Epithelial cell of proximal tubule (primary cell): ENCODE data around the gene ACSF2. TPM values are rescaled to one million over a fixed set of nuclear protein-coding genes. Genes with fewer than 3 reads are reported as not detected.
A peak's percentile ranks its signal among the peaks of the same experiment; 100 is the strongest.

Experiments used
- DNase-seq: peaks from one replicate; pipeline ENCODE4 v3.0.0-alpha.2; 2011; ENCODE audit warnings: low read depth
- H3K4me3 ChIP-seq: 2 replicates; pipeline ENCODE4 v1.5.1; 2011; ENCODE audit warnings: low read depth, mild to moderate bottlenecking, low read length
- total RNA-seq: library from RNA; depleted of rRNA; stranded (reverse); fragments of >200 nt; gene quantifications from 2 replicates; pipeline ENCODE4 v1.2.3, GENCODE V29; 2015
- TF ChIP-seq, protein P1 (sequence below): conservative IDR thresholded peaks from 2 replicates; pipeline ENCODE4 v1.5.1; 2012; ENCODE audit warnings: low read depth, mild to moderate bottlenecking, low read length

Gene ACSF2
- total RNA-seq, 1 donor from 2014 or later, result 32.6 TPM

DNA sequence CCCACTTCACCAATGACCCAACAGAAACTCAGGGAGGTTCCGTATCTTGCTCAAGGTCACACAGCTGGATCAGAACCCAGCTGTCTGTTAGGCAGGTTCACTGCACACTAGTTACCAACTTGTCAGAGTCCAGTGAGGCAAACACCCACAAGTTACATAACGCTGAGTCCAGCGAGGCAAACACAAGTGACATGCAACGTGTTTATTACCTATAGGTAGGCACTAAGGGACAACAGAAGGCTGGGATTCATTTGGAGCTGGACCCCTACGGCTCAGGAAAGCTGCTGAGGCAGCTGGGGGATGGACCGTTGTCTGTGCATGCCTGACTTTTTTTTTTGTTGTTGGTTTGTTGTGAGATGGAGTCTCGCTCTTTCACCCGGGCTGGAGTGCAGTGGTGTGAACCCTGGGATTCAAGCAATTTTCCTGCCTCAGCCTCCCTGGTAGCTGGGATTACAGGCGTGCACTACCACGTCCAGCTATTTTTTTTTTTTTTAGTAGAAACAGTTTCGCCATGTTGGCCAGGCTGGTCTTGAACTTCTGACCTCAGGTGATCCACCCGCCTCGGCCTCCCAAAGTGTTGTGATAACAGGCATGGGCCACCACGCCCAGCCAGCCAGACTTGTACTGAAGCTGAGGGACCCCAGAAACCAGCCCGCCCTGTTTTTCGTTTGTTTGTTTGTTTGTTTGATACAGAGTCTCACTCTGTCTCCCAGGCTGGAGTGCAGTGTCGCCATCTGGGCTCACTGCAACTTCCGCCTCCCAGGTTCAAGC, 50.7 kb downstream of the ACSF2 start:
- TF ChIP-seq, protein P1, sequence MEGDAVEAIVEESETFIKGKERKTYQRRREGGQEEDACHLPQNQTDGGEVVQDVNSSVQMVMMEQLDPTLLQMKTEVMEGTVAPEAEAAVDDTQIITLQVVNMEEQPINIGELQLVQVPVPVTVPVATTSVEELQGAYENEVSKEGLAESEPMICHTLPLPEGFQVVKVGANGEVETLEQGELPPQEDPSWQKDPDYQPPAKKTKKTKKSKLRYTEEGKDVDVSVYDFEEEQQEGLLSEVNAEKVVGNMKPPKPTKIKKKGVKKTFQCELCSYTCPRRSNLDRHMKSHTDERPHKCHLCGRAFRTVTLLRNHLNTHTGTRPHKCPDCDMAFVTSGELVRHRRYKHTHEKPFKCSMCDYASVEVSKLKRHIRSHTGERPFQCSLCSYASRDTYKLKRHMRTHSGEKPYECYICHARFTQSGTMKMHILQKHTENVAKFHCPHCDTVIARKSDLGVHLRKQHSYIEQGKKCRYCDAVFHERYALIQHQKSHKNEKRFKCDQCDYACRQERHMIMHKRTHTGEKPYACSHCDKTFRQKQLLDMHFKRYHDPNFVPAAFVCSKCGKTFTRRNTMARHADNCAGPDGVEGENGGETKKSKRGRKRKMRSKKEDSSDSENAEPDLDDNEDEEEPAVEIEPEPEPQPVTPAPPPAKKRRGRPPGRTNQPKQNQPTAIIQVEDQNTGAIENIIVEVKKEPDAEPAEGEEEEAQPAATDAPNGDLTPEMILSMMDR, result no peak
- DNase-seq, result no peak
- no peak overlapping the region for H3K4me3 ChIP-seq

DNA sequence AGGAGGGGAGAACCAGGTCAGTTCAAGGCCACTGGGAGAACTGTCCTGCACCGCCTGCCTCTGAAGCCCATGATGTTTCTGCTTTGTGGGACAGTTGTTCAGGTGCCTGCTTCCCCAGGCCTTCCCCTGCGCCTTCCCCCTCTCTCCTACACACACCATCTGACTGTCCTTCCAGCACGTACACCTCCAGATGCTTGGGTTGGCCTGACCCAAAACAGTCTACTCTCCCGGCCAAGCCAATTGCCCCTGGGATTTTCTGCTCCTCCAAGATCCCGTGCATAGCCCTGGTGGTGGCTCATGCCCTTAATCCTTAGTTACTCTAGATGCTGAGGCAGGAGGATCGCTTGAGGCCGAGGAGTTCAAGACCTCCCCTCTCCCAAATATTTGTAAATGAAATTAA, 52.0 kb downstream of the ACSF2 start:
- H3K4me3 ChIP-seq, result peak overlapping the region; percentile 91
- TF ChIP-seq, protein P1, result no peak

DNA sequence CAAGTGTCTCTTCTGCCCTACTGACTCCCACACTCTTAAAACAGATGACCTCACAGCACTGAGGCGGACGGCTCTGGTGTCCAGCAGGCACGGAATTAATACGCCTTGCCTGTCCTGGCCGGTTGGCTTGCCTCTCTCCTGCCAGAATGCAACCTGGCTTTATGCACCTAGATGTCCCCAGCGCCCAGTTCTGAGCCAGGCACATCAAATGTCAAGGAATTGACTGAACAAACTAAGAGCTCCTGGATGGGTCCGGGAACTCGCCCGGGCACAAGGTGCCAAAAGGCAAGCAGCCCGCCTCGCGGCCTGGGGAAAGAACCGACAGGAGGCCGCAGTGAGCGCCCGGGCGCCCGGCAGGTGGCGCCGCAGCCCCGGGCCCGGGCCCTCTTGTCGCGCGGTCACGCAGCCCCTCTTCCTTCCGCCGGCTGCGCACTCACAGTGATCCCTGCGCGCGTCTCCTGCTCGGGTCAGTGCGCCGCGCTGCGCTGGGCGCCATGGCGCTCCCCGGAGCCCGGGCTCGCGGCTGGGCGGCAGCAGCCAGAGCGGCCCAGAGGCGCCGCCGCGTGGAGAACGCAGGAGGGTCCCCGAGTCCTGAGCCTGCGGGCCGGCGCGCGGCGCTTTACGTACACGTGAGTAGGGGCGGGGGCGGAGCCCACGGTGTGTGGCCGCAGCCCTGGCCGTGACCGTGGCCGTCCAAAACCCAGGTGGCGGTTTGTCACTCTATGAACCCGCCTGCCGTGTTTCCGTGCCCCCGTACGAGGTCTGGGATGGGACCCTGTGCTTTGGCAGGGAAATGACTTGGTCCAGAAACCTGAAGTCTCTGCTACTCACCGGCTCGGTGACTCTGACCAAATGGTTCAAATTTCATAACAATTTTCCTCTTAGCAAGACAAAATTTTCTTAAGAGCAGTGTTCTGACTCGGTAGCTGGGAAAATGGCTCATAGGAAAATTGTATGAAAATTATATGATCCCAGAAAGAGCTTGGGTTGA, 52.7 kb downstream of the ACSF2 start, which contains the start of gene RSAD1:
Gene RSAD1, plus strand, starts transcription at position 470 of the 991 bp plus-strand sequence. Its CDS starts 25 bp downstream, at position 495.
- TF ChIP-seq, protein P1, result peak; percentile 77
- H3K4me3 ChIP-seq, result peak within 1 kb of the TSS; percentile 91
- peak; percentile 12 for DNase-seq

More for the DNA sequence above, 52.0 kb downstream of the ACSF2 start:
- DNase-seq, result no peak

DNA sequence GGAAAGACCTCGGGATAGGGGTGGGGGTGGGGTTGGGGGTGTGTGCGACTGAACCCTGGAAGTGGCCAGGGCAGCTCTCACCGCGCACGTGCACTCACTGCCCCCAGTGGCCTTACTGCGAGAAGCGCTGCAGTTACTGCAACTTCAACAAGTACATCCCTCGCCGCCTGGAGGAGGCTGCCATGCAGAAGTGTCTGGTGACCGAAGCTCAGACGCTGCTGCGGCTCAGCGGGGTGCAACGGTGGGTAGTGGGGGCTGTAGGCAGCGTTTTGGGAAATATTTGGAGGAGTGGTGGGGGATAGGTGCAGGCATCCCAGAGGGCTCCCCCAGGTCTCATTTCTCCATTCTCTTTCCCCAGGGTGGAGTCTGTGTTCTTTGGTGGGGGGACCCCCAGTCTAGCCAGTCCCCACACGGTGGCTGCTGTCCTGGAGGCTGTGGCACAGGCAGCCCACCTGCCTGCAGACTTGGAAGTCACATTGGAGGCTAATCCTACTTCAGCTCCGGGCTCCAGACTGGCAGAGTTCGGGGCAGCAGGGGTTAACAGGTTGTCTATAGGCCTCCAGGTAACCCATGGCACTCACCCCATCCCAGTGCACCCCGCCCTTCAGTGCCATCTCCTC, 53.6 kb downstream of the ACSF2 start:
- TF ChIP-seq, protein P1, result peak; percentile 40
- peak overlapping the region; percentile 91 for H3K4me3 ChIP-seq
- no peak for DNase-seq

DNA sequence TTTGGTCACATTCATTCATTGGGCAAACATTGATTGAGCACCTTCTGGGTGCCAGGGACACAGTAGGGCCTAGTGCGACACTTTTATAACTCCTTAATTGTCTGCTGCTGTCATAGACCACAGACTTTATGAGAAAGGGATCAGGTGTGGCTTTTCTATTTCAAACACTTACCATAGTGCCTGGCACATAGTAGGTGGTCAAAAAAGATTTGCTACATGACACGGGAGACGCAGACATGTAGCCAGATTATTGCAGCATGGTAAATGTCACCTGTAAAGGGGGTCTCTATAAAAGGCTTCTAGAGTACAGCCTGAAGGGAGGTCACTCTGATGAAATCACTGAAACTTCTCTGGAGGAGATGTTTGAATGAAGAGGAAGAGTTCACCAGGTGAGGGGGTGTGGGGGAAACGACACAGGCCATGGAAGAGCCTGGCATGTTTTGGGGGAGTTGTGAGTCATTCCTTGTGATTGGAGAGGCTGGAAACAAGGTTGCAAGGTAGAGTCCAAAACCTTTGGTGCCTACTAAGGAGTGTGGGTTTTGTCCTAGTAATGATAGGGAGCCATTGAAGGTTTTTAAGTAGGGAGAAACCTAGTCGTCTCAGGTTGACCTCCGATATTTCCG, 54.2 kb downstream of the ACSF2 start:
- DNase-seq, result no peak
- TF ChIP-seq, protein P1, result no peak
- H3K4me3 ChIP-seq, result no peak overlapping the region

DNA sequence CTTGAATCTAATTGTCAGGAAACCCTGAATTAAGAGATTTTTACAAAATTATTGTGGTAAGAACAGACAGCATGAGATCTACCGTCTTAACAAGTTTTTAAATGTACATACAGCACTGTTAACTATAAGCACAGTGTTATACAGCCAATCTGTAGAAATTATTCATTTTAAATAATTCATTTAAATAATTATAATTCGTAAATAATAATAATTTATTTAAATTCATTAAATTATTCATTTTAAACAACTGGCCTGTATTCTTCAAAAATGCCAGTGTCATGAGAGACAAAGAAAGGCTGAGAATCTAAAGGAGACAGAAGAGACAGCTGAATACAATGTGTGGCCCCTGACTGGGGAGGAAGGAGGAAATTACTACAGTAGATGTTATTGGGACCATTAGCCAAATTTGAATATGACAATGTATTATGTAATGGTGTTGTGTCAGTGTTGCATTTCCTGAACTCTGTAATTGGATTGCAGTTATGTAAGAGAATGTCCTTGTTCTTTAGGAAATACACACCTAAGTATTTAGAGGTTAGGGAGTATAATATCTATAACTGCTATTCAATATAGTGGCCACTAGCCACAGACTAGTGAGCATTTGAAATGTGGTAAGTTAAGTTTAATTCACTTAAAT, 55.0 kb downstream of the ACSF2 start:
- TF ChIP-seq, protein P1, result no peak

More for the DNA sequence above, 55.0 kb downstream of the ACSF2 start:
- DNase-seq, result no peak
- no peak overlapping the region for H3K4me3 ChIP-seq
